Measurements from ENCODE around the gene SNAPIN. TPM values are rescaled to one million over a fixed set of nuclear protein-coding genes. Genes with fewer than 3 reads are reported as not detected.

Gene SNAPIN
- total RNA-seq, 1 experiment from 2014 or later = 39.1 TPM

DNA sequence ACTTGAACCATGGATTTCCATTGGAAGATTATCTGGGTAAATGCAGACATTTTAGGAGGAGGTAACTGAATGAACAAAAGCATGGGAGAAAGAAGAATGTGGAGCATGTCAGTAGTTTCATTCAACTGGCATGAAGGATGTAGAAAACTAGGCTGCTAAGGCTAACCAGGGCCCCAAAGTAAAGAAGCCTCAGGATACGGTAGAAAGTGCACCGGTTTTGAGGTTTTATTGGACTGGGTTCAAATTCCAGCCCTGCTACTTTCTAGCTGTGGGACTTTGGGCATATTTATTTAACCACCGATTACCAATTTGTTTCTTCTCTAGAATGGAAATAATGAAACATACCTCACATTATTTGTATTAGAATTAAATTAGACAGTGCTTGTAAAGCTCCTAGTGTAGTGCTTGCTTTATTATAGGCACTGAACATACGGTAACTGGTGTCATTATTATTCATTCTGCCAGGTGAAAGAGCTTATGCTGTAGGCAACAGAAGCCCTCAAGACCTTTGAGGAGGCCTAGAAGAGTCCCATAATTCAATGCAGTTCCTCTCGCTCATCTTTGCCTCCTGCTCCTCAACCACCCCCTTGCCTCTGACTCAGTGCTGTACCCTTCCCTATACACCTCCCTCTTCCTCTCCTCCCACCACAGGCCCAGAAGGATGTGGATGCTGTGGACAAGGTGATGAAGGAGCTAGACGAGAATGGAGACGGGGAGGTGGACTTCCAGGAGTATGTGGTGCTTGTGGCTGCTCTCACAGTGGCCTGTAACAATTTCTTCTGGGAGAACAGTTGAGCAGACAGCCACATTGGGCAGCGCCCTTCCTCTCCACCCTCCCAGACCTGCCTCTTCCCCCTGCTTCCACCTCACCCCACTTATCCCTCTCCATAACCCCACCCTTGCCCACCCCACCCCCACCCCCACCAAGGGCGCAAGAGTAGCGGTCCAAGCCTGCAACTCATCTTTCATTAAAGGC is 27.2 kb upstream of the SNAPIN start:
- Histone ChIP-seq H3K27me3 (ENCODE audit: insufficient read depth, low read length) (no peaks in the 10 kb centered on the region), H2AFZ (ENCODE audit: low read depth, low read length, poor library complexity, severe bottlenecking) (no peak overlapping the region), H3K79me2 (ENCODE audit: insufficient read depth, low read length) (peaks cover 30% of the 10 kb centered on the region), H3K36me3 (ENCODE audit: control insufficient read depth in 1 of 2, insufficient read depth in 2 of 2, low read length in 2 of 2) (peaks cover 4 to 7% of the 10 kb centered on the region in 2 experiments; a peak in 3 of 4 replicates), H3K4me2 (ENCODE audit: low read length) (no peak overlapping the region), H3K9me2 (ENCODE audit: insufficient read depth) (no peaks in the 10 kb centered on the region), H3K9me3 (ENCODE audit: control insufficient read depth in 1 of 2, insufficient read depth in 1 of 2, low read depth in 1 of 2, low read length in 2 of 2) (no peaks in the 10 kb centered on the region), H3K27ac (ENCODE audit: low read depth, low read length) (no peak overlapping the region), H3K4me1 (ENCODE audit: control insufficient read depth in 1 of 2, insufficient read depth in 2 of 2, low read length in 2 of 2) (peaks cover 22 to 44% of the 10 kb centered on the region in 2 experiments), H4K20me1 (ENCODE audit: insufficient read depth) (peaks cover 4% of the 10 kb centered on the region; the same call in 1 of the 2 replicates), H3K4me3 (replicated peaks in 1 of 2; ENCODE audit: low read depth in 1 of 2, low read length in 2 of 2) (no peak overlapping the region), H3K9ac (ENCODE audit: low read length) (no peak overlapping the region)
- intact Hi-C loops (cut with micrococcal nuclease) = no loop called here
- BruUV-seq (replicated peaks) = no TSS peak
- TF ChIP-seq, protein P1, sequence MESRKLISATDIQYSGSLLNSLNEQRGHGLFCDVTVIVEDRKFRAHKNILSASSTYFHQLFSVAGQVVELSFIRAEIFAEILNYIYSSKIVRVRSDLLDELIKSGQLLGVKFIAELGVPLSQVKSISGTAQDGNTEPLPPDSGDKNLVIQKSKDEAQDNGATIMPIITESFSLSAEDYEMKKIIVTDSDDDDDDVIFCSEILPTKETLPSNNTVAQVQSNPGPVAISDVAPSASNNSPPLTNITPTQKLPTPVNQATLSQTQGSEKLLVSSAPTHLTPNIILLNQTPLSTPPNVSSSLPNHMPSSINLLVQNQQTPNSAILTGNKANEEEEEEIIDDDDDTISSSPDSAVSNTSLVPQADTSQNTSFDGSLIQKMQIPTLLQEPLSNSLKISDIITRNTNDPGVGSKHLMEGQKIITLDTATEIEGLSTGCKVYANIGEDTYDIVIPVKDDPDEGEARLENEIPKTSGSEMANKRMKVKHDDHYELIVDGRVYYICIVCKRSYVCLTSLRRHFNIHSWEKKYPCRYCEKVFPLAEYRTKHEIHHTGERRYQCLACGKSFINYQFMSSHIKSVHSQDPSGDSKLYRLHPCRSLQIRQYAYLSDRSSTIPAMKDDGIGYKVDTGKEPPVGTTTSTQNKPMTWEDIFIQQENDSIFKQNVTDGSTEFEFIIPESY (IDR thresholded peaks at IDR 0.05; ENCODE audit: extremely low read depth, insufficient replicate concordance, low read length) = no peak
- TF ChIP-seq TCF7L2 (IDR thresholded peaks at IDR 0.05; ENCODE audit: borderline replicate concordance, extremely low read depth, insufficient read depth, insufficient read length) (no peak), POLR2AphosphoS5 (IDR thresholded peaks at IDR 0.05; ENCODE audit: low read depth, low read length) (no peak), CEBPB (IDR thresholded peaks at IDR 0.05; ENCODE audit: low read depth) (no peak)
- POLR2A ChIA-PET = interaction anchor here (10.5 kb wide), 1 partner anchor 16 kb away, joined by 172 read pairs; the partner anchor contains the start of genes S100A14 and S100A16
- ATAC-seq (no peak), DNase-seq (ENCODE audit: low read depth, low spot score) (no peak)
- RAD21 ChIA-PET (ENCODE audit: low non-redundant PET in 1 of 2, low total read pairs in 2 of 2, uncharacterized antibody in 2 of 2, unreplicated experiment in 2 of 2) = no interaction called here
- CTCF ChIA-PET = no interaction called here
